Stimulated activated CD4-positive, alpha-beta T cell treated with anti-CD3 and anti-CD28 coated beads, TNF-alpha, amount 100 ng/mL, for 24 hours (primary cell): Measurements from ENCODE around the gene PTPRH.

Experiments
- DNase-seq, 3 experiments: peaks; one replicate each; pipeline ENCODE4 v3.0.0-alpha.2; 2020; ENCODE audit warnings: low read depth in 3 of 3

Gene PTPRH

DNA sequence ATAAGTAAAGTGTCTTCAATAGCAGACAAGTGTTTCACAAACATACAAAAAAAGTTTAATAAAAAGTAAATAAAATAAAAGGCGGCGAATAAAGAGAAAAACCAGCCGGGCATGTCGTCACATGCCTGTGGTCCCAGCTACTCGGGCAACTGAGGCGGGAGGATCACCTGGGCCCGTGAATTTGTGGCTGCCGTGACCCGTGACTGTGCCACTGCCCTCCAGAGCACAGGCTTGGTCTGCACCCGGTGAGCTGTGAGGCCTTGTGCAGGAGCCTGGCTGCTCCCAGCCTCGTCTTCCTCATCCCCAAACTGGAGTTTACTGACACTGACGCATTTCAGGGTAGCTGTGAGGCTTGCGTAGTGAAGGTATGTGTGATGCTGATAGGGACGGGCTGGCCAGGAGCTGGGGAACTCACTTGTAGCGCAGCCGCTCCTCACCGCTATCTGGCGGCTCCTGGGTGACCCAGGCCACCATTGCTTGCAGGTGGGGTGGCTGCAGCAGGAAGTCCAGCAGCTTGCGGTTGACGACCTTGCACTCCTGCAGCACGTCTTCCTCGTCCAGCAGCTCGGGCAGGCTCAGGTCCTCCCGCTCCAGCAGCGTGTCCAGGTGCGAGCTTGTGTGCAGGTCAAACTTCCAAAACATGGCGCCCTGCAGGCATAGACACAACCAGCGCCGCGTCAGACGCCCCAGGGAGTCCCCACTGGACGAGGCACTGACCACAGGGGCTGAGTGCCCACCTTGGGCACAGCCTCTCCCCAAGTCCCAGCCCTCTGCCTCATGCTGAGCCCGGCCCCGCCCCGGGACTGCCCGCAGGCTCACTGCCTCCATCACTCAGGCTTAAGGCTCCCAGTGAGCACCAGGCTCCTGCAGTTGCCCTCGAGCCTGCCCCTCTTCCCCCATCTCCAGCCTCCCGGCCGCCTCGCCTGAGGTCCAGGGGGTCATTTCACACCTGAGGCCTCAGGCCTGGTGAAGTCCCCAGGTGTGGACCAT, 37.5 kb upstream of the PTPRH start:
- no peak for DNase-seq

- no peak for DNase-seq
Measured at GRCh38 chr19:55245236-55245904, 36.1 kb upstream of the PTPRH start.

GRCh38 chr19:55244004-55244680, 34.8 kb upstream of the PTPRH start:
- DNase-seq: no peak

DNA sequence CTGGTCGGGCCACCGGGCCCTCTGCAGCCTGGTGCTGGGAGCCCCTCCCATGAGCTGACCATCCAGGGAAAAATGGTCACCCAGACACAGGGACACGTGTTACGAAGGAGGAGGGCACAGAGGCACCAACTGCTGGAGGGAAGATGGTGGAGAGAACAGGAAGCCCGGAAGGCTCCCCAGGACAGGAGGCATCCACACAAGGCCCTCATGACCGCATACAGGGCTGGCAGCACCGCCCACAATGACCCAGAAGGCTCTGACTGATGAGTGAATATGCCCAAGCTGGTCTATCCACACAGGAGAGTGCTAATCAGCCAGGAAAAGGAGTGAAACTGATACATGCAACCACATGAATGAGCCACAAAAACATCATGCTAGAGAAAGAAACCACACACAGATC, 33.2 kb upstream of the PTPRH start:
- DNase-seq: no peak

- no peak for DNase-seq
Measured at GRCh38 chr19:55241935-55242464, 32.7 kb upstream of the PTPRH start.

- no peak for DNase-seq
Measured at GRCh38 chr19:55241143-55241934, 32.0 kb upstream of the PTPRH start.

- no peak for DNase-seq
Measured at GRCh38 chr19:55240713-55241020, 31.4 kb upstream of the PTPRH start.

DNA sequence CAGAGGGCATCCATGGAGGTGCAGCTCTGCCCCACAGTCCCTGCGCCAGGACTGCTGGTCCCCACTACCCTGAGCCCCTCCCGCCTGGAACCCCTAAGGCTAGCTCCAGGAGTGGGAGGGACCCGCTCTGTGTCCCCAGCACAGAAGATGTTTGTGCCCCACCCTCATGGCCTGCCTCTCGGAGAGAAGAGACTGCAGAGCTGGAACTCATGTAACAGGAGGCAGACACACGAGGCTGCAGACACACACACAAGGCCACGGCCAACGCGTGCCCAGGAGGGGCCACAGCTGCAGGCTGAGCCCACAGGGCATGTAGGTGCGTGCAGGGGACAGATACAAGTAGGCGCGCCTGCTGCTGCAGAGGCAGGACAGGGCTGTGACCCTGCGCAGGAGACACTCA, 29.7 kb upstream of the PTPRH start:
- DNase-seq: no peak

DNA sequence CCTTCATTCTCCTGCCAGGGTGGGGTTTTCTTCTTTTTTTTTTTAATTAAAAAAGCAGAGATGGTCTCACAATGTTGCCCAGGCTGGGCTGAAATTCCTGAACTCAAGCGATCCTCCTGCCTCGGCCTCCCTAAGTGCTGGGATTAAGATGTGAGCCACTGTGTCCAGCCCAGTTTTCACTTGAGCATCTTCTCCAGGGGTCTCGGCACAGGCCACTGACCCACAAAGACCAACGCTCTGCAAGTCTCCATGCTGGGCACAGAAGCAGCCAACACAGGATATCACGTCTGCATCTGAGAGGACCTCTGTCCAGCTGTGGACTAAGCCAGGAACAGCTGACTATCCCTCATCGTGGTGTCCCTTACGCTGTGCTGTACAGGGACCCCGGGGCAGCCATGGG, 28.7 kb upstream of the PTPRH start:
- no peak for DNase-seq

GRCh38 chr19:55232986-55233385, 23.7 kb upstream of the PTPRH start:
- no peak for DNase-seq

- no peak for DNase-seq
Measured at GRCh38 chr19:55232286-55232602, 22.9 kb upstream of the PTPRH start.

DNA sequence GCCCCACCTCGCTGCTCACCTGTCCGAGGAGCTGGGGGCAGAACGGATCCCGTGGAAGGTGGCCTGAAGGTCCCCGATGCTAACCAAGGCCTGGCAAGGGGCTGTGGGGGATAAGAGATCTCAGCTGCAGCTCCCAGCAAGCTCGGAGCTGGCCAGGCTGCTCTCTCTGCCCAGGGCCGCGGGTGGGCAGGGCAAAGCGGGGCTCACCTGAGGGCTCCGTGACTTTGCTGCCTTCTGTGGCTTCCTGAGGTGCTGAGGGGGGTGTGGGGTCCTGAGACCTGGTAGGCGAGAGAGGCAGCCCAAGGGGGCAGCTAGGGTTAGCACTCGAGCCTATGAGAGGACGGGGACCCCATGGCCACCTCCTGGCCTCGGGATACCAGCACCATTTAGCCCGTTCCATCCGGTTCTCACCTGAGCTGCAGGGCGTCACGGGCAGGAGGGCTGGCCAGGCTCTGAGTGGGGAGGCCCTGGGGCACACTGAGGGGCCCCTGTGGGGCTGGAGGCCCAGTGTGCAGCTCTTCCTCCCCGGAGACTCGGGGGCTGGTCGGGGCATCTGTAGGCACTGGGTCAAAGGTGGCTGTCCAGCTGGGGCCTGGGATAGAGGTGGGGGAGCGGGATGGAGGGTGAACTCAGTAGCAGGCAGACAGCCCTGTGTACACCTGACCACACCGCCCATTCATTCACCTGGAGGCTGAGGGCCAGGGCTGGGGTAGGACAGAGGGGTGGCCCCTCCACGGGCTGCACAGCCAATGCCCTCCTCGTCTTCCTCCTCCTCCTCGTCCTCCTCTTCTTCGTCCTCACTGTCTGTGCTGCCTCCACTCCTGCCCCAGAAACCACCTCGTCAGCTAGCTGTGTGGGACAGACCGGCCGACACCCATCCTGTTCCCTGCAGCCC, 22.3 kb upstream of the PTPRH start:
- no peak for DNase-seq

DNA sequence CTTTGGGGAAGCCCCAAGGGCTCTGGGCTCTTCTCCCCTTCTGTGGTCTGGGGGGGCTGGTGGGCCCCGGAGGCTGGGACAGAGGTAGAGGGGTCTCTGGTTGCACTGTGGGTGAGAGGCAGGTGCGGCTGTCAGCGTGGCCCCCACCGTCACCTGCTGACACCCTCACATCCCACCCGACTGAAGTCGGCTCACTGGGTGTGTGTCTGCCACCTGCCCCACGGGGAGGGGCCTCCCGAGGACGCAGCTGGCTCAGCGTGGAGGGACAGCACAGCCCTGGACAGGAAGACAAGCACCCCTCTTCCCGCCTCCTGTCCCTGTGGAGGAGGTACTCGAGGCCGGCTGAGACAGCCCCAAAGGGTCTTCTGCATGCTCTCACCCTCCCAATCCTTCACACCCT, 21.5 kb upstream of the PTPRH start:
- DNase-seq: no peak

GRCh38 chr19:55230329-55230728, 21.0 kb upstream of the PTPRH start:
- DNase-seq: no peak

- no peak for DNase-seq
Measured at GRCh38 chr19:55229789-55230182, 20.5 kb upstream of the PTPRH start.

DNA sequence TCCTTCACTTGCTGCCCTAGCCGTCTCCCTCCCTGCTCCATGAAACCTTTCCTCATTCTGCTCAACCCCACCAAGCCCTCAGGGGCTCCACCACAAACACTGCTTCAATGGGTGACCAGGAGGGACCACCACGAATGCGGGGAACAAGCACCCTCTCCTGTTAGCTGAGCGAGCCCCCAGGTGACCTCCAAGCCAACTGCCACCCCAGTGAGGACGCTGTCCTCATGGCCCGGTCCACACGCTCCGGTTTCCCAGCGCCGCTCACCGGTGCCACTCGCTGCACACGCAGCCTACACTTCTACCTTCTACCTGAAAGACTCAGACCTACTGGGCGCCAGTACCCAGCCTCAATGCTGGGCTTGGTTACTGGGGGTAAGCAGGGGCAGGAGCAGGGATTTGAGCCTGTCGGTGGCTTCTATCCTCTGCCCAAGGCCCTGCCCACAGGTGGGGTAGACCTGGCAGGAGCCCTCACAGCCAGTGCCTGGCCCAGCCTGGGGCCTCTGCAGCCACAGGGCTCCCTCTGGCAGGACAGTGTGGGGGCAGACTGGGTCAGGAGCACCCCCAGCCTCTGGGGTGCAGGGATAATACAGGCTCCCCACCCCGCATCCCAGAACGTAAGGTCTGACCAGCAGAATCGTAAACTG, 20.0 kb upstream of the PTPRH start:
- DNase-seq: no peak

DNA sequence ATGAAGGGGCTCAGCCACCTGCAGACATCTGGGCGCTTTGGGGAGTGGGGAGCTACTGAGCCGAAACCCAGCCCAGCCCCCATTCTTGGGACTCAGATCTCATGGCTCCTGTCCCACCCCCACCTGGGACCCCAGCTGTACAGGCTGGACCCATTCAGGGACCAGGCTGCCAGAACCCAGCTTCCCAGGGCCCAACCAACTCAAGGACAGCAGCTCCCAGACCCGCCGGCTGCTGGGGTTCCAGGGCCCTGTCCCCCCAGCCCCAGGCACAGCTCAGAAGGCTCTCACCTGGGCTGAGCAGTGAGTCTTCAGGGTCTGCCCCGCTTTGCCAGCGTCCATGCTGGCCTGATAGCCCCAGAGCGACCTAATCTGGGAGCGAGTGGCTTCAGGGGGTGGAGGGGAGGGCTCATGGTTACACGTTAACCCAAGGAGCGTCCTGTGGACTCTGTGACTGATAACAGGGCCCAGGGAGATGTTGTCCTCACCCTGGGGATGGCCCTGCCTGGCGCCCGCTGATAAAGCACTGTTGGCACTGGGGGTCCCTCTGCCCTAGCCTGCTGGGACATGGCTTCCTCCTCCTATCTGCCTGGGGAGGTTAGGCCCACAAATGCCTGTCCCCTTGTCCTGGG, 19.2 kb upstream of the PTPRH start, which contains the start of gene TMEM86B:
TSS of gene TMEM86B (minus strand) at position 361 of the 629 bp plus-strand sequence. CDS start at position 339, 22 bp downstream.
- no peak for DNase-seq

DNA sequence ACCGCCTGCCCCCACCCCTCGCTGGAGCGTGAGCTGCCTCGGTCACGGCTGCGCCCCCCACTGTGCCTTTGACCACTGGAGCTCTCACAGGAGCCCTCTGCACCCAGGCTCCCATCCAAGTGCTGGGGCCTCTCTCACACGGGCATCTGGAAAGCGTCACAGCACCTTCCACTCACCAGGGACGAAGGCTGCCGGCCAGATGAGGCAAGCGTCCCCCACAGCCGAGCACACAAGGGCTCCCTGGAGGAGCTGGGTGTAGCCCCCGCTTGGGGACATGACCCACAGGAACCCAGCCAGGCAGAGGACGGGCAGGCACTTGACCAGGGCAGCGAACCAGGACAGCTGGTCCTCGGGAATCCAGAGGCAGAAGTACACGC, 18.7 kb upstream of the PTPRH start:
- DNase-seq: no peak

- DNase-seq: no peak
Measured at GRCh38 chr19:55227241-55228014, 18.1 kb upstream of the PTPRH start.
